Measurements from ENCODE around the gene FXYD2.

Gene FXYD2

GRCh38 chr11:117835576-117835975 lies 11.0 kb upstream of the FXYD2 start:
- H3K27ac Mint-ChIP-seq, result no peak overlapping the region
- no peak overlapping the region for H3K4me3 Mint-ChIP-seq
- peaks cover 13% of the 10 kb centered on the region for H3K27me3 Mint-ChIP-seq (ENCODE audit: low read depth)
- peaks cover 6% of the 10 kb centered on the region for H3K4me1 Mint-ChIP-seq (ENCODE audit: low read depth)
- no peak for DNase-seq (ENCODE audit: low spot score)
- no peaks in the 10 kb centered on the region for H3K36me3 Mint-ChIP-seq (ENCODE audit: low read depth)
- H3K9me3 Mint-ChIP-seq, result no peaks in the 10 kb centered on the region

- Mint-ChIP-seq H3K27ac (no peak overlapping the region), H3K36me3 (ENCODE audit: low read depth) (no peaks in the 10 kb centered on the region), H3K4me1 (ENCODE audit: low read depth) (peaks cover 8% of the 10 kb centered on the region), H3K27me3 (ENCODE audit: low read depth) (peaks cover 13% of the 10 kb centered on the region), H3K4me3 (no peak overlapping the region), H3K9me3 (no peaks in the 10 kb centered on the region)
- no peak for DNase-seq (ENCODE audit: low spot score)
Measured at GRCh38 chr11:117834838-117835443, 10.4 kb upstream of the FXYD2 start.

DNA sequence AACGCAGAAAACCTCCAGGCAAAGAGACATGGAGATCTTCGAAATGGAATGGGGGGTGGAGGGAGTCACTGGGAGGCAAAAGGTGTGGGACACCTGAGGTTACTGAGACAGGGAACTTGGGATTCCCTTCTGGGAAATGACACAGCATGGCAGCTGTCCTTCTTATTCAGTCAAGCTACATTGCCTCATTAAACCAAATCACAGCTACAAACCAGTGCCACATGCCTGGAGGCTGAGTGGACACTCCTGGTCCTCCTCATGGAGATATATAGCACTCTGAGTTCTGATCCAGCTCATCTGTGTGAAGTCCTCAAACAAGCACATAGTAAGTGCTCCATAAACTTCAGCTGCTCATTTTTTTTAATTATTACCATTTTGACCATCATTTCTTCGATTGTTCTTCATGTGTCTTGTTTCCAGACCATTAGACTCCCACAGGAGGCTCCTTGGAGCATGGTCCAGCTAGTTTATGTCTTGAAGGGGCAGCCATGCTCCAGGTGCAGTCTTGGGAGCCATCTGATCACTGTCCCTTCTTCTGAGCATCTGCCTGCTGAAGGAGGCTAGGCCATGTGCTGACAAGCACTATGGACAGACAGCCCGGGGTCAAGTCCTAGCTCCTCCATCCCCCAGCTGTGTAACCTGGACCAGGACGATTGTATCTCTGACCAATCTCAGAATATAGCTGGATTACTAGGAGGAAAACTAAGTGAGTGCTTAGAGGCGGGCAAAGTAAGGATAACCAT lies 9.7 kb upstream of the FXYD2 start:
- Mint-ChIP-seq H3K36me3 (ENCODE audit: low read depth) (no peaks in the 10 kb centered on the region), H3K9me3 (no peaks in the 10 kb centered on the region), H3K4me3 (no peak overlapping the region), H3K27ac (no peak overlapping the region), H3K27me3 (ENCODE audit: low read depth) (peaks cover 13% of the 10 kb centered on the region), H3K4me1 (ENCODE audit: low read depth) (peaks cover 8% of the 10 kb centered on the region)
- DNase-seq (ENCODE audit: low spot score), result no peak

GRCh38 chr11:117833401-117833891 lies 8.9 kb upstream of the FXYD2 start:
- Mint-ChIP-seq H3K4me1 (ENCODE audit: low read depth) (peaks cover 11% of the 10 kb centered on the region), H3K27ac (no peak overlapping the region), H3K9me3 (no peaks in the 10 kb centered on the region), H3K4me3 (no peak overlapping the region), H3K36me3 (ENCODE audit: low read depth) (no peaks in the 10 kb centered on the region), H3K27me3 (ENCODE audit: low read depth) (peaks cover 12% of the 10 kb centered on the region)
- no peak for DNase-seq (ENCODE audit: low spot score)

- no peak overlapping the region for H3K27ac Mint-ChIP-seq
- H3K4me3 Mint-ChIP-seq, result no peak overlapping the region
- H3K27me3 Mint-ChIP-seq (ENCODE audit: low read depth), result peaks cover 4% of the 10 kb centered on the region
- H3K4me1 Mint-ChIP-seq (ENCODE audit: low read depth), result peaks cover 16% of the 10 kb centered on the region
- DNase-seq (ENCODE audit: low spot score), result no peak
- H3K36me3 Mint-ChIP-seq (ENCODE audit: low read depth), result no peaks in the 10 kb centered on the region
- H3K9me3 Mint-ChIP-seq, result no peaks in the 10 kb centered on the region
Measured at GRCh38 chr11:117832511-117832910, 8.0 kb upstream of the FXYD2 start.

- H3K27me3 Mint-ChIP-seq (ENCODE audit: low read depth), result peaks cover 2% of the 10 kb centered on the region
- H3K4me3 Mint-ChIP-seq, result no peak overlapping the region
- no peaks in the 10 kb centered on the region for H3K9me3 Mint-ChIP-seq
- H3K4me1 Mint-ChIP-seq (ENCODE audit: low read depth), result peaks cover 17% of the 10 kb centered on the region
- no peak for DNase-seq (ENCODE audit: low spot score)
- H3K27ac Mint-ChIP-seq, result no peak overlapping the region
- no peaks in the 10 kb centered on the region for H3K36me3 Mint-ChIP-seq (ENCODE audit: low read depth)
Measured at GRCh38 chr11:117831661-117832415, 7.3 kb upstream of the FXYD2 start.

GRCh38 chr11:117830674-117831351 lies 6.3 kb upstream of the FXYD2 start:
- Mint-ChIP-seq H3K4me1 (ENCODE audit: low read depth) (peaks cover 17% of the 10 kb centered on the region), H3K36me3 (ENCODE audit: low read depth) (no peaks in the 10 kb centered on the region), H3K27ac (peak overlapping the region; percentile 58), H3K9me3 (no peaks in the 10 kb centered on the region), H3K27me3 (ENCODE audit: low read depth) (no peaks in the 10 kb centered on the region), H3K4me3 (no peak overlapping the region)
- DNase-seq (ENCODE audit: low spot score), result no peak

GRCh38 chr11:117830072-117830471 lies 5.5 kb upstream of the FXYD2 start:
- no peak overlapping the region for H3K4me3 Mint-ChIP-seq
- DNase-seq (ENCODE audit: low spot score), result no peak
- H3K4me1 Mint-ChIP-seq (ENCODE audit: low read depth), result peaks cover 17% of the 10 kb centered on the region
- H3K27me3 Mint-ChIP-seq (ENCODE audit: low read depth), result no peaks in the 10 kb centered on the region
- H3K27ac Mint-ChIP-seq, result peak overlapping the region; percentile 50
- no peaks in the 10 kb centered on the region for H3K36me3 Mint-ChIP-seq (ENCODE audit: low read depth)
- no peaks in the 10 kb centered on the region for H3K9me3 Mint-ChIP-seq

DNA sequence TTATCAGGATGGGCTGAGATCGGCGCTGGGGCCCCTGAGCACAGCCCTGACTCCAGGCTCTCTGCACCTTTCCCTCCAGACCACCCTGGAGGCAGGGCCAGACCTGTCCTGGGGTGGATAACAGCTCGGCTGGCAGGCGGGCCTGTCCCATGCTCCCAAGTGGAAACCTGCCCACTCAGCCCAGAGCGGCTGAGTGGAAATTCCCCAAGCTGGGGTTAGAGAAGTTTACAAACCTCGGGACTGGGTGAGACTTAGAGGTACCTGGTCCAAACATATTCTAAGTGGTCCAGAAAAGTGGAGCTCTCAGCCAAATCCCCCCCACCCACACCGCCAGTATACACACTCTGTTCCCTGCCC lies 4.8 kb upstream of the FXYD2 start:
- Mint-ChIP-seq H3K4me1 (ENCODE audit: low read depth) (peaks cover 19% of the 10 kb centered on the region), H3K36me3 (ENCODE audit: low read depth) (no peaks in the 10 kb centered on the region), H3K9me3 (no peaks in the 10 kb centered on the region), H3K27me3 (ENCODE audit: low read depth) (no peaks in the 10 kb centered on the region), H3K4me3 (no peak overlapping the region), H3K27ac (no peak overlapping the region)
- DNase-seq (ENCODE audit: low spot score), result no peak

DNA sequence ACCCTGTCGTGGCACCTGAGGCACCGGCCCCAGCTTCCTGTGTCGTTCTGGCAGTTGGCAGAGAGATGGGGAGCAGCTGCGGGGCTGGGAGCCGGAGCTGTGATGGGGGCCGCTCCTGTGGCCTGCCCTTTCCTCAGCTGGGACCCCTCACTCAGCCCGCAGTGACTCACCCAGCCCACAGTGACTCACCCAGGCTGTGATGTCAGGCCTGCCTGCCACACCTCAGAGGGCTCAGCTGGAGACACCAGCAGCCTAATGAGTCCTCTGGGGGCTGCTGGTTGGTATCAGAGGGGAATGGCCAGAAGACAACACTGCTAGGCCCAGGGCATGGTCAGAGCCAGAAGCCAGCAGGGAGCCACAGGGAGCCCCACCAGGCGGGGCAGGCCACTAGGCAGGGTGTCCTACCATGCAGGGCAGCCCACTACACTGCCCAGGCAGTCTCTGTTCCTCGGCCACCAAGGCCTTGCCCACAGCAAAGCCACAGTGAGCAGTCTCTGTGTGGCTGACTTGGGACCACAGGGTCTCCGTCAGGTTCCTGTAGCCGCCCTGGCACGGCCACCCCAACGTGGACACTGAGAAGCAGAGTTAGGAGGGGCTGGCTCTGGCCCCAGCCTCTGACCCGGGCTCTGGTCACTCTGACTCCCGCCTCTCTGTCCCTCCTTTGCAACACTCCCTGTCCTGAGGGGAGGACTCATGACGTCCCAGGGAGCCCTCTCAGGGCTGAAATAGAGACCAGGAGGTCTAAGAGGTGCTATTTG lies 4.2 kb upstream of the FXYD2 start:
- Mint-ChIP-seq H3K9me3 (no peaks in the 10 kb centered on the region), H3K4me3 (no peak overlapping the region), H3K27me3 (ENCODE audit: low read depth) (no peaks in the 10 kb centered on the region), H3K27ac (peak overlapping the region; percentile 81), H3K36me3 (ENCODE audit: low read depth) (no peaks in the 10 kb centered on the region), H3K4me1 (ENCODE audit: low read depth) (peaks cover 25% of the 10 kb centered on the region)
- DNase-seq (ENCODE audit: low spot score), result peak; percentile 83

DNA sequence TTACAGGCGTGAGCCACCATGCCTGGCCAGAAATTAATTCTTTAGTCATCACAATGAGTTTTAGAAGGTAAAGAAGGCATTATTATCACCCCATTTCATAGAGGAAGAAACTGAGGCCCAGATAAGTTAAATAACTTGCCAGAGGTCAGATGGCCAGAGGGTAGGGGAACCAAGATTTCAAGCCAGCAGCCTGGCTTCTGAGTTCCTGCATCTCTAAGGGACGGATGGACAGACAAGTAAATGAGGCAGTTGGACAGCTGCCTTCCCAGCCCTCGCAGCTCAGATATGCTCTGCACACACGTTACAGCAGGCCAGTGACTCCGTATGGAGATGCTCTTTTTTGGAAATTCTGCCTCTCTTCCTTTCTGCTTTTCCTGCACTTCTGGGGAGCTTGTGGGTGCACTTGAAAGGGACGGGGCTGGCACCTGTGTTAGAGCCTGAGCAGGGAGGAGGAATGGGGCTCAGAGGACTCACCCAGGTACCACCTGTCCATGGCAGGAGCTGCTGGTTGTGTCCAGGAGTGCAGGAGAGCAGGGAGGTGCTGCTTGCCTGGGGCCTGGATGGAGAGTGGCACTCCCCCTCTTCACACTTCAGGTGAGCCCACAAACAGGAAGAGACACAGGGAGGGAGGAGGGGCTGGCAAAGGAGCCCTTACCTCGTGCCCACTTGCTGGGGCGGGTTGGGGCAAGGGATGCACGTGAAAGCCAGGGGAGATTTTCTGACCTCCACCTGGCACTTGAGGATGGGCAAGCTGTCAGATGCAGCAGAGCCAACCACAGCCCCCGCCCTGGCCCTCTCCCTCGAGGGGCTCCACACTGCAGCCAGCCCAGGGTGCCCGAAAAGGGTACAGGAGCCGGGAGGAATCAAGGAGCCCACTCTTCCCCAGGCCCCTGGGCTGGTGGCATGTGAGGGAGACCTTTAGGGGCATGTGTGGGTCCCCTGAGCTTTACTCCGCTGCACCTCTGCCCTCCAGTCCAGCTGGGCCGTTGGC lies 3.3 kb upstream of the FXYD2 start:
- Mint-ChIP-seq H3K4me3 (peak overlapping the region; percentile 22), H3K36me3 (ENCODE audit: low read depth) (no peaks in the 10 kb centered on the region), H3K27ac (peak overlapping the region; percentile 81), H3K4me1 (ENCODE audit: low read depth) (peaks cover 28% of the 10 kb centered on the region), H3K27me3 (ENCODE audit: low read depth) (no peaks in the 10 kb centered on the region), H3K9me3 (no peaks in the 10 kb centered on the region)
- no peak for DNase-seq (ENCODE audit: low spot score)

GRCh38 chr11:117826832-117827231 lies 2.3 kb upstream of the FXYD2 start:
- Mint-ChIP-seq H3K9me3 (no peaks in the 10 kb centered on the region), H3K4me1 (ENCODE audit: low read depth) (peaks cover 28% of the 10 kb centered on the region), H3K27me3 (ENCODE audit: low read depth) (no peaks in the 10 kb centered on the region), H3K27ac (no peak overlapping the region), H3K36me3 (ENCODE audit: low read depth) (no peaks in the 10 kb centered on the region), H3K4me3 (no peak overlapping the region)
- no peak for DNase-seq (ENCODE audit: low spot score)

Measured in T-helper 2 cell treated with Interferon-gamma antibody and Interleukin-4, amounts not matched to agents 5 μg/mL and 100 μg/mL, for 36 hours (primary cell).